ENCODE data around the gene FGF7. TPM values are rescaled to one million over a fixed set of nuclear protein-coding genes. Genes with fewer than 3 reads are reported as not detected.

Gene FGF7
- total and polyA plus RNA-seq, 9 of the 15 experiments (the other 6 are each of a cell fraction or from before 2014, with no cell fraction given): not detected

GRCh38 chr15:49462232-49462844, 39.3 kb downstream of the FGF7 start:
- H3K4me3 ChIP-seq: no peak overlapping the region
- no peaks in the 10 kb centered on the region for H3K9me1 ChIP-seq (ENCODE audit: control insufficient read depth, insufficient read depth, low read length)
- no peak overlapping the region for H3K27ac ChIP-seq (ENCODE audit: extremely low read depth, low read depth, low read length)
- ATAC-seq (no peak), FAIRE-seq (no peak), DNase-seq (ENCODE audit: extremely low read depth in 1 of 4, low spot score in 3 of 4) (no peak)
- H3K36me3 ChIP-seq (ENCODE audit: control insufficient read depth, insufficient read depth, low read length): no peaks in the 10 kb centered on the region
- no TSS peak for BruUV-seq (replicated peaks)
- H3K4me1 ChIP-seq (replicated peaks in 1 of 2; ENCODE audit: control insufficient read depth in 2 of 2, insufficient read depth in 2 of 2, low read length in 2 of 2): no peaks in the 10 kb centered on the region
- H3K4me2 ChIP-seq (ENCODE audit: insufficient read depth, low read length): no peak overlapping the region
- in situ Hi-C loops (cut with MboI): no loop called here
- CTCF ChIA-PET (ENCODE audit: low intra/inter-chr PET ratio): no interaction called here
- no peaks in the 10 kb centered on the region for H4K20me1 ChIP-seq (replicated peaks; ENCODE audit: control insufficient read depth, insufficient read depth, low read length)
- no peaks in the 10 kb centered on the region for H3K79me2 ChIP-seq (ENCODE audit: control insufficient read depth, insufficient read depth, low read length)
- no peak overlapping the region for H2AFZ ChIP-seq (ENCODE audit: low read depth, low read length)
- H3K9me3 ChIP-seq (replicated peaks; ENCODE audit: control insufficient read depth, insufficient read depth, low read depth, low read length): no peaks in the 10 kb centered on the region
- POLR2A ChIA-PET: no interaction called here
- no peak overlapping the region for H3K9ac ChIP-seq (ENCODE audit: insufficient read depth in 1 of 2, low read depth in 2 of 2, low read length in 2 of 2)
- intact Hi-C loops (cut with micrococcal nuclease): no loop called here
- H3K27me3 ChIP-seq (ENCODE audit: control insufficient read depth in 2 of 2, insufficient read depth in 2 of 2, low read length in 2 of 2): no peaks in the 10 kb centered on the region
- WGBS (ENCODE audit: insufficient coverage, low coverage, missing lambda C conversion rate): 0% methylated on average over 2 of the region's 2 CpGs
- TF ChIP-seq MECOM (CRISPR knock-in tag; IDR thresholded peaks at IDR 0.05) (no peak), ZBTB8A (IDR thresholded peaks at IDR 0.05; ENCODE audit: partially characterized antibody) (no peak), HNRNPH1 (optimal IDR thresholded peaks at IDR 0.05; ENCODE audit: low read depth, low read length) (no peak), STAT6 (CRISPR knock-in tag; IDR thresholded peaks at IDR 0.05) (no peak), PML (IDR thresholded peaks at IDR 0.05; ENCODE audit: low read length) (no peak), TAF15 (IDR thresholded peaks at IDR 0.05; ENCODE audit: low read depth, low read length) (no peak), HSF4 (CRISPR knock-in tag; IDR thresholded peaks at IDR 0.05; ENCODE audit: borderline replicate concordance) (no peak), MTA2 (IDR thresholded peaks at IDR 0.05; ENCODE audit: low read depth) (no peak), SOX6 (IDR thresholded peaks at IDR 0.05) (no peak), BRCA1 (IDR thresholded peaks at IDR 0.05) (no peak), BRCA1 (CRISPR knock-in tag; IDR thresholded peaks at IDR 0.05) (no peak), PREB (CRISPR knock-in tag; IDR thresholded peaks at IDR 0.05) (no peak), RB1 (IDR thresholded peaks at IDR 0.05; ENCODE audit: low read depth) (no peak), SMC3 (conservative IDR thresholded peaks at IDR 0.05; ENCODE audit: insufficient read depth, low read depth, low read length) (no peak), THAP12 (CRISPR knock-in tag; IDR thresholded peaks at IDR 0.05) (no peak), SMAD3 (CRISPR knock-in tag; conservative IDR thresholded peaks at IDR 0.05) (no peak), TRIM24 (IDR thresholded peaks at IDR 0.05) (no peak)
